Suprapubic skin (tissue), 4 donors: ENCODE data around the gene GNRHR. TPM values are rescaled to one million over a fixed set of nuclear protein-coding genes. Genes with fewer than 3 reads are reported as not detected.

ENCODE experiments used
- DNase-seq, 2 donors: peaks; one replicate each; pipeline ENCODE4 v3.0.0-alpha.2; 2019; ENCODE audit warnings: low spot score in 2 of 2
- H3K27ac ChIP-seq: fragments of 200-600 bp; sonication (generic); one replicate; pipeline ENCODE4 v1.5.1; 2019
- H3K27me3 ChIP-seq: fragments of 200-600 bp; sonication (generic); one replicate; pipeline ENCODE4 v1.5.1; 2019
- H3K36me3 ChIP-seq: fragments of 200-600 bp; sonication (generic); one replicate; pipeline ENCODE4 v1.5.1; 2019
- H3K4me1 ChIP-seq: fragments of 200-600 bp; sonication (generic); one replicate; pipeline ENCODE4 v1.5.1; 2019
- H3K4me3 ChIP-seq: fragments of 200-600 bp; sonication (generic); one replicate; pipeline ENCODE4 v1.5.1; 2019; ENCODE audit warnings: mild to moderate bottlenecking
- H3K9me3 ChIP-seq: fragments of 200-600 bp; sonication (generic); one replicate; pipeline ENCODE4 v1.5.1; 2019
- CTCF ChIP-seq, 2 donors: fragments of 200-600 bp in 1 of 2; fragments of 450-650 bp in 1 of 2; sonication (generic) in 1 of 2; IDR thresholded peaks; one replicate each; pipeline ENCODE4 v1.5.1; 2016 to 2019; ENCODE audit warnings: antibody characterized with exemption in 2 of 2, mild to moderate bottlenecking in 1 of 2, moderate library complexity in 1 of 2
- EP300 ChIP-seq: sonication (generic); formaldehyde crosslinking; IDR thresholded peaks from one replicate; pipeline ENCODE4 v1.6.1; 2017; ENCODE audit warnings: antibody characterized with exemption
- POLR2A ChIP-seq, 2 donors: fragments of 450-650 bp; IDR thresholded peaks; one replicate each; pipeline ENCODE4 v1.6.1; 2017; ENCODE audit warnings: antibody characterized with exemption in 2 of 2, mild to moderate bottlenecking in 2 of 2, moderate library complexity in 2 of 2
- POLR2AphosphoS5 ChIP-seq, 3 donors: sonication (generic); formaldehyde crosslinking; IDR thresholded peaks; one replicate each; pipeline ENCODE4 v1.6.1; 2017; ENCODE audit warnings: antibody characterized with exemption in 3 of 3
- WGBS: methylation state at CpG from one replicate; pipeline ENCODE4 v1.1.5; 2018; 5-methylcytosine and 5-hydroxymethylcytosine counted together
- total RNA-seq, 4 donors: library from RNA; depleted of rRNA; stranded (reverse); fragments of >200 nt; gene quantifications; one replicate each; pipeline ENCODE4 v1.1.0, GENCODE V29; 2016

GNRHR gene
- total RNA-seq, 4 donors from 2014 or later, result not detected

- TF ChIP-seq CTCF (IDR thresholded peaks at IDR 0.05) (no peak), POLR2A (IDR thresholded peaks at IDR 0.05) (no peak), EP300 (no peak), POLR2AphosphoS5 (IDR thresholded peaks at IDR 0.05) (no peak)
- no peak for DNase-seq
- no peak overlapping the region for H3K27ac ChIP-seq
- no peaks in the 10 kb centered on the region for H3K9me3 ChIP-seq
- no peaks in the 10 kb centered on the region for H3K36me3 ChIP-seq
- H3K4me1 ChIP-seq, result no peaks in the 10 kb centered on the region
- H3K27me3 ChIP-seq, result no peaks in the 10 kb centered on the region
- H3K4me3 ChIP-seq, result no peak overlapping the region
- WGBS, result 40% methylated on average over 2 of the region's 2 CpGs
Measured at GRCh38 chr4:67779631-67780030, 25.4 kb upstream of the GNRHR start.

GRCh38 chr4:67776746-67777145 lies 22.6 kb upstream of the GNRHR start:
- Histone ChIP-seq H3K9me3 (no peaks in the 10 kb centered on the region), H3K27me3 (no peaks in the 10 kb centered on the region), H3K27ac (no peak overlapping the region), H3K4me1 (no peaks in the 10 kb centered on the region), H3K36me3 (no peaks in the 10 kb centered on the region), H3K4me3 (no peak overlapping the region)
- TF ChIP-seq POLR2AphosphoS5 (IDR thresholded peaks at IDR 0.05) (no peak), POLR2A (IDR thresholded peaks at IDR 0.05) (no peak), CTCF (IDR thresholded peaks at IDR 0.05) (no peak), EP300 (no peak)
- WGBS, result 87% methylated on average over 1 of the region's 1 CpG
- no peak for DNase-seq

- Histone ChIP-seq H3K4me1 (no peaks in the 10 kb centered on the region), H3K27ac (no peak overlapping the region), H3K9me3 (no peaks in the 10 kb centered on the region), H3K27me3 (no peaks in the 10 kb centered on the region), H3K36me3 (no peaks in the 10 kb centered on the region), H3K4me3 (no peak overlapping the region)
- WGBS, result 47% methylated on average over 3 of the region's 3 CpGs
- TF ChIP-seq POLR2A (IDR thresholded peaks at IDR 0.05) (no peak), EP300 (no peak), POLR2AphosphoS5 (IDR thresholded peaks at IDR 0.05) (no peak), CTCF (IDR thresholded peaks at IDR 0.05) (no peak)
- no peak for DNase-seq
Measured at GRCh38 chr4:67770422-67770821, 16.2 kb upstream of the GNRHR start.

GRCh38 chr4:67765928-67766327 lies 11.7 kb upstream of the GNRHR start:
- H3K36me3 ChIP-seq, result no peaks in the 10 kb centered on the region
- H3K4me1 ChIP-seq, result no peaks in the 10 kb centered on the region
- no peaks in the 10 kb centered on the region for H3K9me3 ChIP-seq
- TF ChIP-seq POLR2AphosphoS5 (IDR thresholded peaks at IDR 0.05) (no peak), POLR2A (IDR thresholded peaks at IDR 0.05) (no peak), CTCF (IDR thresholded peaks at IDR 0.05) (no peak), EP300 (no peak)
- H3K4me3 ChIP-seq, result no peak overlapping the region
- DNase-seq, result no peak
- no peak overlapping the region for H3K27ac ChIP-seq
- 85% methylated on average over 1 of the region's 1 CpG for WGBS
- H3K27me3 ChIP-seq, result no peaks in the 10 kb centered on the region

GRCh38 chr4:67765401-67765800 lies 11.2 kb upstream of the GNRHR start:
- no peak for DNase-seq
- TF ChIP-seq POLR2AphosphoS5 (IDR thresholded peaks at IDR 0.05), result no peak
- TF ChIP-seq CTCF (IDR thresholded peaks at IDR 0.05), result no peak
- no peak for TF ChIP-seq POLR2A (IDR thresholded peaks at IDR 0.05)
- no peak for TF ChIP-seq EP300
- Histone ChIP-seq H3K27me3 (no peaks in the 10 kb centered on the region), H3K4me1 (no peaks in the 10 kb centered on the region), H3K9me3 (no peaks in the 10 kb centered on the region), H3K4me3 (no peak overlapping the region), H3K27ac (no peak overlapping the region), H3K36me3 (no peaks in the 10 kb centered on the region)
- 80% methylated on average over 2 of the region's 2 CpGs for WGBS
